ENCODE results near the gene SLC25A34. TPM values are rescaled to one million over a fixed set of nuclear protein-coding genes. Genes with fewer than 3 reads are reported as not detected.
A peak's percentile ranks its signal among the peaks of the same experiment; 100 is the strongest.

SLC25A34 gene
- total and polyA plus RNA-seq, 4 donors, result 1.6 to 4.2 (median 2.2) TPM

DNA sequence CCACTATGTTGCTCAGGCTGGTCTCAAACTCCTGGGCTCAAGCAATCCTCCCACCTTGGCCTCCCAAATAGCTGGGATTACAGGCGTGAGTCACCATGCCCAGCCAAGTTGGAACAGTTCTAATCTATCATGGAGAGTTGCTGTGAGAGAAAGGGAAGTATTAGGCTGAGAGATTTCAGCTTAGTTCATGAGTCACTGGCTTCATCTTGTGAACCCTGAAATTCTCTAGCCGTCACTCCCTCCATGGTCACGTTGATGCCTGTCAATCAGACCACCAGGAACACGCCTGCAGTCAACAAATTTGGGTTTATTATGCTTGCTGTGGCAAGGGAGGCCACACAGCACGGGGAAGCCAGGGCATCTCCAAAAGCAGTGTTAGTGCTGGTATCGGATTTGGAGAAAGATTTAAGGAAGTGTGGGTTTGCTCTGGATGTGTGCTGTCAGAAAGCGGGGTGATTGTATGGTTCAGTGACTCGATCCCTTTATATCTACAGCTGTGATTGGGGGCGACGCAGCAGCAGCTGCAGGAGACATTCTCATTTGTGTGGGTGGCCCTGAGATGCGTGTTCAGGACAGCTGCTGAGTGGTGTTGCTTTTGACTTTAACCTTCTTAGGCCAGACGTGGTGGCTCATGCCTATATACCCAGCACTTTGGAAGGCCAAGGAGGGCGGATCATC, 52.7 kb downstream of the SLC25A34 start:
- Histone ChIP-seq H3K9me3 (ENCODE audit: control insufficient read depth in 4 of 4, insufficient read depth in 3 of 4, low read length in 3 of 4) (no peaks in the 10 kb centered on the region), H3K27ac (ENCODE audit: low read depth in 1 of 2, low read length in 1 of 2) (no peak overlapping the region), H3K4me1 (ENCODE audit: control insufficient read depth in 5 of 5, insufficient read depth in 5 of 5, low read length in 5 of 5) (peaks cover 0 to 14% (median 2%) of the 10 kb centered on the region in 5 donors), H3K27me3 (ENCODE audit: control insufficient read depth in 3 of 3, insufficient read depth in 3 of 3, low read length in 2 of 3) (no peaks in the 10 kb centered on the region), H3K9ac (ENCODE audit: insufficient read depth in 1 of 2, low read length in 2 of 2) (no peak overlapping the region), H3K36me3 (ENCODE audit: control insufficient read depth in 4 of 4, insufficient read depth in 4 of 4, low read length in 4 of 4) (peaks cover 0 to 6% (median 0%) of the 10 kb centered on the region in 4 donors), H3K4me3 (no peak overlapping the region)
- DNase-seq (no peak), ATAC-seq (ENCODE audit: insufficient read depth, low FRiP score) (peak; percentile 19)
- TF ChIP-seq, protein P1, sequence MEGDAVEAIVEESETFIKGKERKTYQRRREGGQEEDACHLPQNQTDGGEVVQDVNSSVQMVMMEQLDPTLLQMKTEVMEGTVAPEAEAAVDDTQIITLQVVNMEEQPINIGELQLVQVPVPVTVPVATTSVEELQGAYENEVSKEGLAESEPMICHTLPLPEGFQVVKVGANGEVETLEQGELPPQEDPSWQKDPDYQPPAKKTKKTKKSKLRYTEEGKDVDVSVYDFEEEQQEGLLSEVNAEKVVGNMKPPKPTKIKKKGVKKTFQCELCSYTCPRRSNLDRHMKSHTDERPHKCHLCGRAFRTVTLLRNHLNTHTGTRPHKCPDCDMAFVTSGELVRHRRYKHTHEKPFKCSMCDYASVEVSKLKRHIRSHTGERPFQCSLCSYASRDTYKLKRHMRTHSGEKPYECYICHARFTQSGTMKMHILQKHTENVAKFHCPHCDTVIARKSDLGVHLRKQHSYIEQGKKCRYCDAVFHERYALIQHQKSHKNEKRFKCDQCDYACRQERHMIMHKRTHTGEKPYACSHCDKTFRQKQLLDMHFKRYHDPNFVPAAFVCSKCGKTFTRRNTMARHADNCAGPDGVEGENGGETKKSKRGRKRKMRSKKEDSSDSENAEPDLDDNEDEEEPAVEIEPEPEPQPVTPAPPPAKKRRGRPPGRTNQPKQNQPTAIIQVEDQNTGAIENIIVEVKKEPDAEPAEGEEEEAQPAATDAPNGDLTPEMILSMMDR (IDR thresholded peaks at IDR 0.05; ENCODE audit: control extremely low read depth, extremely low read depth), result no peak
- WGBS, 2 donors, result 70 to 73% methylated on average over 13 of the region's 13 CpGs

Other genes with a start within 250 kb of the SLC25A34 start
- gene CASP9, start 212.0 kb upstream of the SLC25A34 start, total RNA-seq, result 10 to 100 TPM; 13.3 to 16.6 TPM
- gene CASP9, start 212.0 kb upstream of the SLC25A34 start, polyA plus RNA-seq, result 10 to 100 TPM; 13.4 to 14.1 TPM
- 10 to 100 TPM; 19.0 to 28.8 TPM for gene DNAJC16, start 209.4 kb upstream of the SLC25A34 start, total RNA-seq
- 1 to 10 TPM; 4.8 to 6.5 TPM for gene DNAJC16, start 209.4 kb upstream of the SLC25A34 start, polyA plus RNA-seq
- under 1 TPM; 0.23 to 0.40 TPM for gene AGMAT, start 151.2 kb upstream of the SLC25A34 start, total RNA-seq
- under 1 TPM; 0.08 to 0.46 TPM for gene AGMAT, start 151.2 kb upstream of the SLC25A34 start, polyA plus RNA-seq
- gene DDI2, start 118.8 kb upstream of the SLC25A34 start, total RNA-seq, result 10 to 100 TPM; 39.5 to 94.3 TPM
- 1 to 10 TPM; 7.2 to 8.8 TPM for gene DDI2, start 118.8 kb upstream of the SLC25A34 start, polyA plus RNA-seq
- 10 to 100 TPM; 32.5 to 79.2 TPM for gene PLEKHM2, start 51.9 kb upstream of the SLC25A34 start, total RNA-seq
- 10 to 100 TPM; 49.3 to 76.9 TPM for gene PLEKHM2, start 51.9 kb upstream of the SLC25A34 start, polyA plus RNA-seq
- gene TMEM82, start 6.2 kb downstream of the SLC25A34 start, total RNA-seq, result not detected
- not detected for gene TMEM82, start 6.2 kb downstream of the SLC25A34 start, polyA plus RNA-seq
- gene FBLIM1, start 22.5 kb downstream of the SLC25A34 start, total RNA-seq, result 10 to 100 TPM; 37.4 to 55.0 TPM
- gene FBLIM1, start 22.5 kb downstream of the SLC25A34 start, polyA plus RNA-seq, result 10 to 100 TPM; 15.8 to 26.2 TPM
- 1 to 10 TPM; 1.1 to 4.6 TPM for gene UQCRHL, start 71.4 kb downstream of the SLC25A34 start, total RNA-seq
- 1 to 10 TPM; 1.6 to 1.8 TPM for gene UQCRHL, start 71.4 kb downstream of the SLC25A34 start, polyA plus RNA-seq
- 10 to 100 TPM; 50.0 to 82.3 TPM for gene SPEN, start 111.4 kb downstream of the SLC25A34 start, total RNA-seq
- 10 to 100 TPM; 10.7 to 23.5 TPM for gene SPEN, start 111.4 kb downstream of the SLC25A34 start, polyA plus RNA-seq
- gene ZBTB17, start 239.8 kb downstream of the SLC25A34 start, total RNA-seq, result 10 to 100 TPM; 28.0 to 44.3 TPM
- gene ZBTB17, start 239.8 kb downstream of the SLC25A34 start, polyA plus RNA-seq, result 10 to 100 TPM; 44.2 to 47.1 TPM